Tibial nerve (tissue), 4 donors: ENCODE data around the gene TAP2.

ENCODE experiments used
- EP300 ChIP-seq, 2 donors: sonication (generic); formaldehyde crosslinking; IDR thresholded peaks; one replicate each; pipeline ENCODE4 v1.6.1; 2017; ENCODE audit warnings: antibody characterized with exemption in 2 of 2, mild to moderate bottlenecking in 1 of 2
- POLR2A ChIP-seq, 2 donors: fragments of 450-650 bp; IDR thresholded peaks; one replicate each; pipeline ENCODE4 v1.6.1; 2017; ENCODE audit warnings: antibody characterized with exemption in 2 of 2, mild to moderate bottlenecking in 2 of 2, moderate library complexity in 2 of 2
- TF ChIP-seq, protein P1 (sequence below), 5 experiments: fragments of 200-600 bp in 3 of 5; fragments of 450-650 bp in 2 of 5; sonication (generic) in 3 of 5; IDR thresholded peaks; one replicate each; pipeline ENCODE4 v1.5.1; 2016 to 2019; ENCODE audit warnings: antibody characterized with exemption in 5 of 5, mild to moderate bottlenecking in 3 of 5, moderate library complexity in 2 of 5

- TF ChIP-seq, protein P1, sequence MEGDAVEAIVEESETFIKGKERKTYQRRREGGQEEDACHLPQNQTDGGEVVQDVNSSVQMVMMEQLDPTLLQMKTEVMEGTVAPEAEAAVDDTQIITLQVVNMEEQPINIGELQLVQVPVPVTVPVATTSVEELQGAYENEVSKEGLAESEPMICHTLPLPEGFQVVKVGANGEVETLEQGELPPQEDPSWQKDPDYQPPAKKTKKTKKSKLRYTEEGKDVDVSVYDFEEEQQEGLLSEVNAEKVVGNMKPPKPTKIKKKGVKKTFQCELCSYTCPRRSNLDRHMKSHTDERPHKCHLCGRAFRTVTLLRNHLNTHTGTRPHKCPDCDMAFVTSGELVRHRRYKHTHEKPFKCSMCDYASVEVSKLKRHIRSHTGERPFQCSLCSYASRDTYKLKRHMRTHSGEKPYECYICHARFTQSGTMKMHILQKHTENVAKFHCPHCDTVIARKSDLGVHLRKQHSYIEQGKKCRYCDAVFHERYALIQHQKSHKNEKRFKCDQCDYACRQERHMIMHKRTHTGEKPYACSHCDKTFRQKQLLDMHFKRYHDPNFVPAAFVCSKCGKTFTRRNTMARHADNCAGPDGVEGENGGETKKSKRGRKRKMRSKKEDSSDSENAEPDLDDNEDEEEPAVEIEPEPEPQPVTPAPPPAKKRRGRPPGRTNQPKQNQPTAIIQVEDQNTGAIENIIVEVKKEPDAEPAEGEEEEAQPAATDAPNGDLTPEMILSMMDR (IDR thresholded peaks at IDR 0.05), result peak; percentile 43 to 78 (median 55)
- TF ChIP-seq POLR2A (IDR thresholded peaks at IDR 0.05) (no peak), EP300 (IDR thresholded peaks at IDR 0.05) (no peak)
Measured at GRCh38 chr6:32885698-32886286, 47.3 kb upstream of the TAP2 start.
